NOMO-1 treated with DMSO at 0.1 percent for 48 hours (cell line): ENCODE results near the gene HOXA11.
A peak's percentile ranks its signal among the peaks of the same experiment; 100 is the strongest.

Experiments used
- DNase-seq: peaks from one replicate; lab custom pipeline; 2025; ENCODE audit not compliant: unreplicated experiment; lab: John Stamatoyannopoulos, UW

HOXA11 gene

GRCh38 chr7:27194002-27194352, 8.9 kb upstream of the HOXA11 start:
- DNase-seq, result no peak

GRCh38 chr7:27193335-27194001, 8.4 kb upstream of the HOXA11 start:
- DNase-seq, result no peak

GRCh38 chr7:27192546-27193334, 7.7 kb upstream of the HOXA11 start:
- DNase-seq, result peak; percentile 75

- DNase-seq, result no peak
Measured at GRCh38 chr7:27191833-27192545, 7.0 kb upstream of the HOXA11 start.

- DNase-seq, result no peak
Measured at GRCh38 chr7:27191161-27191731, 6.2 kb upstream of the HOXA11 start.

- DNase-seq, result no peak
Measured at GRCh38 chr7:27189997-27190748, 5.1 kb upstream of the HOXA11 start.

GRCh38 chr7:27189295-27189996, 4.4 kb upstream of the HOXA11 start:
- DNase-seq, result no peak

- DNase-seq, result peak; percentile 66
Measured at GRCh38 chr7:27188386-27189294, 3.6 kb upstream of the HOXA11 start.

- DNase-seq, result no peak
Measured at GRCh38 chr7:27187475-27188385, 2.7 kb upstream of the HOXA11 start.

GRCh38 chr7:27186668-27187474, 1.8 kb upstream of the HOXA11 start:
- DNase-seq, result no peak

- no peak for DNase-seq
Measured at GRCh38 chr7:27185854-27186667, 1.0 kb upstream of the HOXA11 start.

- DNase-seq, result no peak
Measured at GRCh38 chr7:27184337-27185012, 557 bp downstream of the HOXA11 start.

GRCh38 chr7:27183682-27184336, 1.2 kb downstream of the HOXA11 start:
- DNase-seq, result no peak

- DNase-seq, result no peak
Measured at GRCh38 chr7:27182861-27183681, 2.0 kb downstream of the HOXA11 start.
